HCT116 (cell line): ENCODE results near the gene TFPI2. TPM values are rescaled to one million over a fixed set of nuclear protein-coding genes. Genes with fewer than 3 reads are reported as not detected.

Experiments
- ATAC-seq: fragments of 200-7000 bp; cut with Tn5 transposase; 2 replicates; pipeline ENCODE4 v1.9.1; 2020; ENCODE audit warnings: mild to moderate bottlenecking, moderate library complexity
- BruUV-seq: library from RNA; stranded (reverse); fragments of 400-500 nt; replicated peaks from 2 replicates; lab custom pipeline; 2021; lab: Mats Ljungman, UMichigan
- CTCF ChIA-PET: fragments of 300-600 bp; sonication (Branson Sonifier 250); formaldehyde crosslinking; loops from one replicate; lab custom pipeline; 2021; ENCODE audit warnings: antibody characterized with exemption; lab: Charles Lee
- POLR2A ChIA-PET: fragments of 300-600, 350-600 bp; sonication (Branson Sonifier 250); formaldehyde crosslinking; loops from one replicate; lab custom pipeline; 2021; ENCODE audit warnings: antibody characterized with exemption; lab: Charles Lee
- RAD21 ChIA-PET, 2 experiments: fragments of 300-600 bp; sonication (Branson Sonifier 250); formaldehyde crosslinking; loops; one replicate each; lab custom pipeline; 2023; ENCODE audit warnings: low total read pairs in 2 of 2; ENCODE audit not compliant: uncharacterized antibody in 2 of 2, unreplicated experiment in 2 of 2, low non-redundant PET in 1 of 2; lab: Charles Lee
- DNase-seq: peaks from one replicate; pipeline ENCODE4 v3.0.0-alpha.2; 2010; ENCODE audit warnings: low read depth, low spot score
- H2AFZ ChIP-seq: fragments of 200-600 bp; shearing (Covaris generic), sonication (generic); 2 replicates; pipeline ENCODE4 v1.6.1; 2017; ENCODE audit warnings: low read depth, mixed run types, mixed read lengths, antibody characterized with exemption, low read length; ENCODE audit not compliant: poor library complexity, severe bottlenecking
- H3K27ac ChIP-seq: 2 replicates; pipeline ENCODE4 v1.5.1; 2012; ENCODE audit warnings: low read depth, low read length
- H3K27me3 ChIP-seq: fragments of 200-600 bp; sonication (generic); 2 replicates; pipeline ENCODE4 v1.6.1; 2016; ENCODE audit warnings: mixed run types, low read length, mixed read lengths; ENCODE audit not compliant: insufficient read depth
- H3K36me3 ChIP-seq, 2 experiments: fragments of 200-500 bp in 1 of 2; fragments of 200-600 bp in 1 of 2; sonication (Bioruptor generic) in 1 of 2; sonication (generic) in 1 of 2; 2 replicates each; pipeline versions ENCODE4 v1.5.1 to v1.6.1; 2014 to 2016; ENCODE audit warnings: low read length in 2 of 2, inconsistent platforms in 1 of 2, mixed read lengths in 1 of 2, mixed run types in 1 of 2; ENCODE audit not compliant: insufficient read depth in 2 of 2, control insufficient read depth in 1 of 2
- H3K4me1 ChIP-seq, 2 experiments: fragments of 200-600 bp in 1 of 2; sonication (generic) in 1 of 2; 2 replicates each; pipeline versions ENCODE4 v1.5.1 to v1.6.1; 2012 to 2017; ENCODE audit warnings: low read length in 2 of 2, inconsistent platforms in 1 of 2, mild to moderate bottlenecking in 1 of 2, mixed read lengths in 1 of 2, mixed run types in 1 of 2, moderate library complexity in 1 of 2; ENCODE audit not compliant: insufficient read depth in 2 of 2, control insufficient read depth in 1 of 2
- H3K4me2 ChIP-seq: fragments of 200-600 bp; sonication (generic); 2 replicates; pipeline ENCODE4 v1.6.1; 2017; ENCODE audit warnings: mixed run types, low read length, mixed read lengths
- H3K4me3 ChIP-seq, 2 experiments: fragments of 200-600 bp in 1 of 2; sonication (generic) in 1 of 2; replicated peaks in 1 of 2; 2 replicates each; pipeline ENCODE4 v1.5.1; 2011 to 2016; ENCODE audit warnings: low read length in 2 of 2, control low read depth in 1 of 2, low read depth in 1 of 2, mild to moderate bottlenecking in 1 of 2, mixed read lengths in 1 of 2, mixed run types in 1 of 2
- H3K79me2 ChIP-seq: fragments of 200-600 bp; sonication (generic); 2 replicates; pipeline ENCODE4 v1.6.1; 2017; ENCODE audit warnings: mild to moderate bottlenecking, mixed run types, low read length, moderate library complexity, mixed read lengths; ENCODE audit not compliant: insufficient read depth
- H3K9ac ChIP-seq: fragments of 200-600 bp; sonication (generic); 2 replicates; pipeline ENCODE4 v1.6.1; 2016; ENCODE audit warnings: low read length, mixed read lengths
- H3K9me2 ChIP-seq: fragments of 200-600 bp; sonication (generic), shearing (Covaris generic); 2 replicates; pipeline ENCODE4 v1.6.1; 2017; ENCODE audit warnings: mixed run types, mild to moderate bottlenecking, moderate library complexity; ENCODE audit not compliant: insufficient read depth
- H3K9me3 ChIP-seq, 2 experiments: fragments of 200-500 bp in 1 of 2; fragments of 200-600 bp in 1 of 2; sonication (Bioruptor generic) in 1 of 2; sonication (generic) in 1 of 2; 2 replicates each; pipeline ENCODE4 v1.6.1; 2014 to 2017; ENCODE audit warnings: low read length in 2 of 2, mixed read lengths in 2 of 2, inconsistent platforms in 1 of 2, low read depth in 1 of 2, mild to moderate bottlenecking in 1 of 2, mixed run types in 1 of 2, moderate library complexity in 1 of 2; ENCODE audit not compliant: control insufficient read depth in 1 of 2, insufficient read depth in 1 of 2
- H4K20me1 ChIP-seq: fragments of 200-600 bp; sonication (generic), shearing (Covaris generic); 2 replicates; pipeline ENCODE4 v1.6.1; 2017; ENCODE audit warnings: mixed run types, mild to moderate bottlenecking, moderate library complexity; ENCODE audit not compliant: insufficient read depth
- CBX3 ChIP-seq: IDR thresholded peaks from 2 replicates; pipeline ENCODE4 v1.6.1; 2012; ENCODE audit warnings: low read depth
- CEBPB ChIP-seq: IDR thresholded peaks from 2 replicates; pipeline ENCODE4 v1.6.1; 2012; ENCODE audit warnings: low read depth
- CTCF ChIP-seq, 3 experiments: fragments of 200-600 bp in 1 of 3; sonication (generic) in 1 of 3; IDR thresholded peaks in 2 of 3; conservative IDR thresholded peaks in 1 of 3; 2 replicates each; pipeline ENCODE4 v1.5.1; 2012 to 2017; ENCODE audit warnings: low read depth in 2 of 3, low read length in 2 of 3, antibody characterized with exemption in 1 of 3, borderline replicate concordance in 1 of 3, control low read depth in 1 of 3, mild to moderate bottlenecking in 1 of 3, mixed read lengths in 1 of 3, mixed run types in 1 of 3, moderate library complexity in 1 of 3; ENCODE audit not compliant: insufficient read depth in 1 of 3
- ELF1 ChIP-seq: IDR thresholded peaks from 2 replicates; pipeline ENCODE4 v1.6.1; 2012; ENCODE audit warnings: low read depth, borderline replicate concordance
- EZH2 ChIP-seq: fragments of 200-600 bp; sonication (generic); IDR thresholded peaks from 2 replicates; pipeline ENCODE4 v1.6.1; 2017; ENCODE audit warnings: antibody characterized with exemption, mixed run types
- FOSL1 ChIP-seq: IDR thresholded peaks from 2 replicates; pipeline ENCODE4 v1.6.1; 2012; ENCODE audit warnings: low read depth
- JUND ChIP-seq: IDR thresholded peaks from 2 replicates; pipeline ENCODE4 v1.6.1; 2012
- POLR2A ChIP-seq: IDR thresholded peaks from 2 replicates; pipeline ENCODE4 v1.7.0; 2011; ENCODE audit warnings: borderline replicate concordance; ENCODE audit not compliant: insufficient read depth, insufficient read length; ENCODE audit errors: extremely low read depth
- POLR2AphosphoS5 ChIP-seq: IDR thresholded peaks from 2 replicates; pipeline ENCODE4 v1.6.1; 2011; ENCODE audit warnings: mild to moderate bottlenecking, low read depth, low read length, moderate library complexity
- RAD21 ChIP-seq: IDR thresholded peaks from 2 replicates; pipeline ENCODE4 v1.6.1; 2012; ENCODE audit warnings: low read depth, mild to moderate bottlenecking
- SP1 ChIP-seq: IDR thresholded peaks from 2 replicates; pipeline ENCODE4 v1.6.1; 2012; ENCODE audit warnings: low read depth
- SRF ChIP-seq: IDR thresholded peaks from 2 replicates; pipeline ENCODE4 v1.6.1; 2012; ENCODE audit warnings: low read depth
- TCF7L2 ChIP-seq: IDR thresholded peaks from 2 replicates; pipeline ENCODE4 v1.7.0; 2011; ENCODE audit warnings: borderline replicate concordance, inconsistent platforms; ENCODE audit not compliant: insufficient read depth, insufficient read length; ENCODE audit errors: extremely low read depth
- YY1 ChIP-seq: IDR thresholded peaks from 2 replicates; pipeline ENCODE4 v1.6.1; 2011; ENCODE audit warnings: low read length, low read depth, moderate library complexity, mild to moderate bottlenecking; ENCODE audit not compliant: insufficient replicate concordance; ENCODE audit errors: extremely low read depth
- ZFX ChIP-seq: fragments of 450-650 bp; IDR thresholded peaks from 2 replicates; pipeline ENCODE4 v1.6.1; 2017
- ZNF274 ChIP-seq: fragments of 200-500 bp; sonication (Bioruptor generic); IDR thresholded peaks from 2 replicates; pipeline ENCODE4 v1.6.1; 2014; ENCODE audit warnings: mild to moderate bottlenecking, low read depth, low read length, inconsistent platforms
- intact Hi-C: fragments of 100-400 bp; cut with micrococcal nuclease; formaldehyde crosslinking; loops from 2 replicates; pipeline ENCODE4 v1.10.0; 2022
- total RNA-seq: library from RNA; stranded (reverse); gene quantifications from one replicate; pipeline ENCODE4 v1.2.1, GENCODE V29; 2021; ENCODE audit not compliant: unreplicated experiment
- TF ChIP-seq, protein P1 (sequence below): IDR thresholded peaks from 2 replicates; pipeline ENCODE4 v1.6.1; 2012

Gene TFPI2
- total RNA-seq, 1 experiment from 2014 or later: 0.15 TPM

DNA sequence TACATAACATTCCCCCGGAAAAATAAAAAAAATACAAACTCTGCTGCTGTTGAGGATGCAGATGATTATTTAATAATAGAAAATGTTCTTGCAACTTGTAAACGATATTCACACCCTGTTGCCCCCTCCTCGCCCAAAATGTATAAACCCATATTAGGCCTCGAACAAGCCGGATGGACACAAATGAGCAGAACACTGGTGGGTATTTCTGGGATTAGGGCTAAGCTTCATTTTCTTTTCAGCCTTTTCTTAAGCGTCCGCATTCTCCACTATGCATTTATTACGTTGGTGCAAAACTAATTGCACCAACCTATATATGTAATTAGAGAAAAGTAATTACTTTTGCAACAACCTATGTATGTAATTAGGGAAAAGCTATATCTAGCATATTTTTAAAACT is 30.6 kb upstream of the TFPI2 start:
- no peak for DNase-seq
- RAD21 ChIA-PET: no interaction called here
- Histone ChIP-seq H3K9me2 (no peaks in the 10 kb centered on the region), H3K9me3 (no peaks in the 10 kb centered on the region), H3K4me2 (no peak overlapping the region), H3K27ac (no peak overlapping the region), H3K9ac (no peak overlapping the region), H4K20me1 (no peaks in the 10 kb centered on the region), H2AFZ (no peak overlapping the region), H3K27me3 (no peaks in the 10 kb centered on the region), H3K4me1 (no peaks in the 10 kb centered on the region; a peak in 1 of 4 replicates), H3K4me3 (no peak overlapping the region), H3K79me2 (no peaks in the 10 kb centered on the region), H3K36me3 (no peaks in the 10 kb centered on the region)
- CTCF ChIA-PET: no interaction called here
- intact Hi-C loops: no loop called here
- ATAC-seq: no peak
- BruUV-seq: no TSS peak
- POLR2A ChIA-PET: no interaction called here
- TF ChIP-seq EZH2 (no peak), TCF7L2 (no peak), SP1 (no peak), ZFX (no peak), FOSL1 (no peak), ELF1 (no peak), POLR2A (no peak), CEBPB (no peak), CTCF (IDR thresholded peaks at IDR 0.05 in 2 of 3, conservative IDR thresholded peaks at IDR 0.05 in 1 of 3; ENCODE audit: borderline replicate concordance in 1 of 3, insufficient read depth in 1 of 3, low read depth in 2 of 3, low read length in 2 of 3) (no peak), RAD21 (no peak), SRF (no peak), POLR2AphosphoS5 (no peak), YY1 (no peak), CBX3 (no peak), ZNF274 (no peak), JUND (no peak)
- TF ChIP-seq, protein P1, sequence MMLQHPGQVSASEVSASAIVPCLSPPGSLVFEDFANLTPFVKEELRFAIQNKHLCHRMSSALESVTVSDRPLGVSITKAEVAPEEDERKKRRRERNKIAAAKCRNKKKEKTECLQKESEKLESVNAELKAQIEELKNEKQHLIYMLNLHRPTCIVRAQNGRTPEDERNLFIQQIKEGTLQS: no peak
